HG02588 (cell line): Measurements from ENCODE around the gene FAM107B.
"Not testable (repeated sequence)": the region's sequence is repeated elsewhere in the genome, so short reads cannot be mapped to it uniquely, and the experiment has no call there.

Experiments used
- ATAC-seq: cut with Tn5 transposase; IDR thresholded peaks from one replicate; pipeline ENCODE4 v1.9.1; 2021; ENCODE audit warnings: mild to moderate bottlenecking, moderate library complexity; ENCODE audit not compliant: unreplicated experiment

FAM107B gene

DNA sequence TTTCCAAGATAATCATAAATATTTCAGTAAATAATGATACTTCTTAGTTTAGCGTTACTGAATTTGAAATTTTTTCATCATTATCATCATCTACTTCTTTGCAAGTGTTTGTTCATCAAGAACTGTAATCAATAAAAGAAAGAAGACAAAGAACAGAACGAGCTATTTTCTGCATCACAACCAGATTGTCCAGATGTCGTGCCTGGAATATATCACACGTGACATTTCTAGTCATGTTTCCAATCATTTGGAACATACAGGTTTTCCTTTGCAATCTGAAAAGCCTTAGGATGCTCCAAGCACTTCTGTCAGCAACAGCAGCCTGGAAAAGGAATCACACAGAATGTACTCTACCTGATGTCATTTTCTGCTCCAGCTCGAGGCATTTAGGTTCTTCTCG is 107.4 kb downstream of the FAM107B start:
- ATAC-seq, result no peak

DNA sequence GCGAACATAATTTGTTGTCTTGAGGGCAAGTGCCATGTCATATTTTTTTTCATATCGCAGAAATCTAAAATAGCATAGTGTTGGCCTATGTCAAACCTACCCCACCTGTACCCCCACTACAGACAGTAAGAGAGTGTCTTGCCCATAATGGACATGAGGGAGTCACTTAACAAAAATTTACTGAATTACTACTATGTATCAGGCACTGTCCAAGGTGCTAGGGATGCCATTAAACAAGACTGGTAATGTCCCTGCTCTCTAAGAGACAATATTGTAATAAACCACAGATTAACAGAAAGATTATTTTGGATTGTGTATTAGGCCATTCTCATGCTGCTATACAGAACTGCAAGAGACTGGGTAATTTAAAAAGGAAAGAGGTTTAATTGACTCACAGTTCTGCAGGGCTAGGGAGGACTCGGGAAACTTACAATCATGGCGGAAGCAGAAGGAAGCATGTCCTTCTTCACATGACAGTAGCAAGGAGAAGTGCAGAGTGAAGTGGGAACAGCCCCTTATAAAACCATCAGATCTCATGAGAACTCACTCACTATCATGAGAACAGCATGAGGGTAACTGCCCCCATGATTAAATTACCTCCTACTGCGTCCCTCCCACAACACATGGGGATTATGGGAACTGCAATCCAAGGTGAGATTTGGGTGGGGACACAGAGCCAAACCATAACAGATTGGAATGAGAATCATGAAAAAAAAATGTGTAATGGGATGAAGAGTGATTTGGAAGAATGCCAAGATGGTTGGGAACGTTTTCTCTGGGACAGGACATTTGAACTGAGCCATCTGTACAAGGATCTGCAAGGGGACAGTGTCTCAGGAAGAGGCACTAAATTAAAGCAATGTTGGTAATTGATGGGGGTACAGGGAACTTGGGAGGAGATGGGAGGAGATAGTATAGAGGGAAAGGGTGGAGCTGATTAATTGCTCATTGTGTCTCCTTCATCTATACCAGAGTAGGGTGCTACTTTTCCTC is 108.5 kb downstream of the FAM107B start:
- ATAC-seq, result no peak

DNA sequence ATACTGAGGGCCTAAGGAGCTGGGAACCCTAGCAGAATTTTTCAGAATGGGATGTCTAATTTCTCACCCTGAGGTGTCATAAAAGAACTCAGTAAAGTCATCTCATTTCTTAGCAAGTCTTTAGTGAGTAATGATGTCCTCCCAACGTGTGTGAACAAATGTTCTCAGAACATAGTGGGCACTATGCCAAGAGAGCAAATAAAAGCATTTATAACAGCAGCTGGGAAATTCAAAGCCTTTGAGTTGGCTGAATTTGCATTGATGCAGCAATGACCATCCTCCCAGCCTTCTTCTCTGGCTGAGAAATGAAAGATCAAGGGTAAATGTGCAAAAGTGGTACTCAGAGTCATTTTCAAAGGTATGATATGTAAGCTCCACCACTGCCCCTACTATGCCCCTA is 109.4 kb downstream of the FAM107B start:
- ATAC-seq, result no peak

DNA sequence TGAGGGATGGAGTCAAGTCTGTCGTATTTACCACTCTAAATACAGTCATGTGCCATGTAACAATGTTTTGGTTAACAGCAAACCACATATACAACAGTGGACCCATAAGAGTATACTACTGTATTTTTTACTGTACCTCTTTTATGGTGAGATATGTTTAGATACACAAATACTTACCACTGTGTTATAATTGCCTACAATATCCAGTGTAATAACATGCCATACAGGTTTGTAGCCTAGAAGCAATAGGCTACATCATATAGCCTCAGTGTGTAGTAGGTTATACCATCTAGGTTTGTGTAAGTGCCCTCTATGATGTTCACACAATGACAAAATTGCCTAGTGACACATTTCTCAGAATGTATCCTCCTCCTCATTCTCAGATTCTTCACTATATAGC is 110.4 kb downstream of the FAM107B start:
- no peak for ATAC-seq

DNA sequence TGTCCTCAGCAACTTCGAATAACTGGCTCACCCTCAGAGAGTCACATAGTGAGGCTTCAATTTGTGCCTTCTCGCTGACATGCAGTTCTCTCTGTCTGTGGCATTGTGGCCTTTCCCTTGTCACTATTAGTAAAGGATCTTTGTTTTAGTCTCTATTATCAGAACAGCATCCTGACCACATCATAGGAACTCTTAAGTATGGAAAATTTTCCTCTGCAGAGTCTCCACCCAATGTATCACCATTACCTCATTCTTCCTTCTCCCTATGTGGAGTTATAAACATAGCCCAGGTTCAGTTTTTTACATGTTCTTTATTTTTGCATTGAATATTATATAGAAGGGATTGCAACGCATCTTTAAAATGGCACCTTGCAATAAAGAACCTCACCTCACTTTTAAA is 112.9 kb downstream of the FAM107B start:
- no peak for ATAC-seq

DNA sequence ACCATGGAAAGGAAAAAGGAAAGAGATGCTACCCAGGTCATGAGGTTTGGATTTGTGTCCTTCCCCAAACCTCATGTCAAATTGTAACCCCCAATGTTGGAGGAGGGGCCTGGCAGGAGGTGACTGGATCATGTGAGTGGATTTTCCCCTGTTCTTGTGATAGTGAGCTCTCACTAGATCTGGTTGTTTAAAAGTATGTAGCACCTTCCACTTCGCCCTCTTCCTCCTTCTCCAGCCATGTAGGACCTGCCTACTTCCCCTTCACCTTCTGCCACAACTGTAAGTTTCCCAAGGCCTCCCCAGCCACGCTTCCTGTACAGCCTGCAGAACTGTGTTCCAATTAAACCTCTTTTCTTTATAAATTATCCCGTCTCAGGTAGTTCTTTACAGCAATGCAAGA is 113.9 kb downstream of the FAM107B start:
- ATAC-seq, result no peak

DNA sequence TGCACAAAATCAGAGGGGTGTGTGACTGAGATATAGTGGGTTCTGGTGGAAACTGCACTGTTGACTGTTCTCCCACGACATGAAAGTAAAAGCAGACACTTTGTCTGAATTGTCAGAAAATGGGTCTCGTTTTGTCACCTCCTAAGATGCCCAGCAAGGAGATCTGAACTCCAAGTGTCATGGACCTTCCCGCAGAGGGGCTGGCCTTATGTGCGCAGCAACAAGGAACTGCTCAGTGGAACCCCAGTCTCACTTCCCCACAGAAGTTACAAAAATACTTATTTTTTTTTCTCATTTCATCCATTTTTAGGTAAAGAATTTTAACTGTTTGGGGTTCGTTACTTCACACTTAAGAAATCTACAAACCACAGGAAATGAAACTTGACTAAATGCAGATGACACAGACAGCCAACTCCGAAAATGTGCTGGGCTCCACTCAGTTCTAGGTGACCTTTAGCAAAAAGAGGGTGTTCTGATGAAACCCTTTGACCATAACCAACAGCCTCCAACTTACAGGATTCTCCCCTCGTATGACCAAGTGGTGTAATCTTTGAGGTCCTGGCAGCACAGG is 115.0 kb downstream of the FAM107B start:
- peak; percentile 85 for ATAC-seq

DNA sequence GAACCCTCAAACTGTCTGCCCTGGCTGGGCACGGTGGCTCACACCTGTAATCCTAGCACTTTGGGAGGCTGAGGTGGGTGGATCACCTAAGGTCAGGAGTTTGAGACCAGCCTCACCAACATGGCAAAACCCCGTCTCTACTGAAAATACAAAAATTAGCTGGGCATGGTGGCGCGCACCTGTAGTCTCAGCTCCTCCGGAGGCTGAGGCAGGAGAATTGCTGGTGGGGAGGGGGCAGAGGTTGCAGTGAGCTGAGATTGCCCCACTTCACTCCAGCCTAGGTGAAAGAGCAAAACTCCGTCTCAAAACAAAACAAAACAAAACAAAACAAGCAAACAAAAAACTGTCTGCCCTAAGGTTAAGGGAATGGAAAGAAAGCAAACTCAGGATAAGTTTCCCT is 115.6 kb downstream of the FAM107B start:
- ATAC-seq, result not testable (repeated sequence)

DNA sequence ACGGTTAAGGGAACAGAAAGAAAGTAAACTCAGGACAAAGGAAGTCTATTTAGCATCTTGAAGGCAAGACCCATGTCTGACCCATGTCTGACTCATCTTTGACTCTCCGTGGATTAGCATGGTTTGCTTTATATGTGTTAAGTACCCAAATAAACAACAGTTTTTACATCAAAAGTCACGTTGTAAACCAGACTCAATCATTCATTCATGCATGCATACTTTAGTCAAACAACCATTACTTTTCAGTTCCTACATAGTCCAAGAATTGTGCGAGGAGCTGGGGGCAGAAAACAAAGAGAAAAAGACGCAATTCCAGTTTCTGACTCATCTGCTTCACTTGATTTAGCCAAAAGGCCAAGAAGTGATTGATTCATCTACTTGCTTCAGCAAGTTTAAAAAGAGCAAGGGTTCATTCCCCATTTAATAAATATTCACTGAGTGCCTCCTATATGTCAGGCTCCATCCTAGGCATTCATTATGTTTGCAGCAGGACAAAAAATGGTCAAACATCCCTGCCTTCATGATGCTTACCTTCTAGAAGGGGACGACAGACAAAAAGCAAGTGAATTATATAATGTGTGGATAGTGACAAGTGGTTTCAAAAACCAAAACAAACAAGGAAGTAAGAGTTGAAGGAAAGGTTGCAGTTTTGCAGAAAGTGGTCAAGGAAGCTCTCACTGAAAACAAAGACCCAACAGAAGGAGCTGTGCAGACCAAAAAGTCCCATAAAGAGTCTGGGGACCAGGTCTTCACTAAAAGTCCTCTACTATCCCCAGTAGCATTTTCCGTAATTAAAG is 116.2 kb downstream of the FAM107B start:
- ATAC-seq, result no peak

DNA sequence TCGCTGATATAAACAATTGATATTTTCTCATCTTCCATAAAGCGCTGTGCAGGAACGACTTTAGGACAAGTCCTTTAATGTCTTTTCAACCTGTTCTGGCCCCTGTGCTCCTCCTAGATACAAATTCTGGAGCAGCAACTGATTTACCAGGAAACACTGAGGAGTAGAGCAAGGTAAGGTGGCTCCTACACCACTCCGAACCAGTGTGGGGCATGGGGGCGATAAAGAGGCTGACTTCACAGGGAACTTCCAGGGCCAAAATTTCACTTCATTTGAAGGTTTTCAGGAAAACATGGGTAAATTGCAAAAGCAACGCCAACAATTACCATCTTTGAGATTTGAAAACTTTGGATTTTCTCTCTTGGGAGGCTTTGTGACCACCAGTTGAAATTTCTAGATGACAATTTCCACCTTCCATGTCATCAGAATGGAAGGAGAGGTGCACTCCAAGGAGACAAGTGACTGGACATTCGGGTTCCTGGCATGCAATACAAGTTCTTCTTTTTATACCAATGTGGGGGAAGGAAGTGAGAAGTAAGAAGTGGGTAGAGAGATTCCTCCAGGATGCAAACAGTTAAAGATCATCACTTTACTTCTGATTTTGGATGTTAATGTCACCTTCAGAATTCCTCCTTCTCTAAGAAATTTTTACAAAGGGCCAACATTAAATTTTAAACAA is 118.5 kb downstream of the FAM107B start:
- no peak for ATAC-seq

DNA sequence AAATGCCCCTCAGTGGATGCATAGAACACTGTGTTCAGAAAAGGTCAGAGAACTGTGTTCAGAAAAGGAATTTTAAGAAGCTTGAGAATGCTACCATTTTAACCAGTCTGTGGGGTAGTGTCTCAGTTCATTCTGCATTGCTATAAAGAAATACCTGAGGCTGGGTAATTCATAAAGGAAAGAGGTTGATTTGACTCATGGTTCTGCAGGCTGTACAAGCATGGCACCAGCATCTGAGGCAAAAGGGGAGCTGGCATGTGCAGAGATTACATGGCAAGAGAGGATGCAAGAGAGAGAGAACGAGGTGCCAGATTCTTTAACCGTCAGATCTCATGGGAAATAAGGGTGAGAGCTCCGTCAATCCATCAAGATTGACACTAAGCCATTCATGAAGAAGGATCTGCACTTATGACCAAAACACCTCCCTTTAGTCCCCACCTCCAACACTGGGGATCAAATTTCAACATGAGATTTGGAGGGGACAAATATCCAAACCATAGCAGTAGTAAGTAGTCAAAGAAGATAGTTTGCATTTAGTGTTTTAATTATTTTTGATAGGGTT is 119.8 kb downstream of the FAM107B start:
- no peak for ATAC-seq

DNA sequence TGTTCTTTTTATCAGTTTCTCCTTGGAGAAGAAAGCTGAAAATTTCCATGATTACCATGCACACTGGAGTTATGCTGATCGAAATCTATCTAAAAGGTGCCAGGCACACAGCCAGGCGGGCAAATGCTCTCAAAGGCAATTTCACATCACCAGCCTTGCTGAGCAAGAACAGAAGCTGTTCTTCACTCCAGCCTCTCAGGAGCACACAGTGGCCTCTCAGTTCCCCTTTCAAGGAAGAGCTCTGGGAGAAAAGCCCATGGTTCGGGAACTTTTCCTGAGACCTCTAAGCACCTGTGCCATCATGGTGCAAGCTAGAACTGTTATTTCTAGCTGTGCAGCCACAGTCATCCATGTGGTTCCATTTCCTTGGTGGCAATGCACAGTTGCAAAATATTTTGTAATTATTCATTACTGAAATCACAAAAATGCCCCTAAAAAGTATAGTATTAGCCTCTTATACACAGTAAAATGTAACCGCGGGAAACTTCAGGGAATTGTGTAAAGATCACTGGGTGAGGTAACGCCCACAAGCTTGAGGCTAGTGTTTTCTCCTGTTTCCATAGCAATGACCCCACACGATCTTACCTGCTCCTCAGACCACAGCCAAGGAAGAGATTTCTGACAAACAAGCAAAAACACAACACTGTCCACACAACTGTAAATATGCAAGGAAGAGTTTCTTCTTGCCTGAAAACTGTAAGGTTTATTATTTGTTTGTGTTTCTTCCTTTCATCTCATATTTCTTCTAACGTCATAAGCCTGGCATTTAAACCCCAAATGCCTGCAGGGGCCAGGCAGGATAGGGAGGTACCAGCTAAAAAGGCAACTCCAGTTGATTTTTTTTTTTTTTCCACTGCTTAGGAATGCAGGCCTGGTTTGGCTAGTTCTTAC is 121.2 kb downstream of the FAM107B start:
- ATAC-seq, result no peak

DNA sequence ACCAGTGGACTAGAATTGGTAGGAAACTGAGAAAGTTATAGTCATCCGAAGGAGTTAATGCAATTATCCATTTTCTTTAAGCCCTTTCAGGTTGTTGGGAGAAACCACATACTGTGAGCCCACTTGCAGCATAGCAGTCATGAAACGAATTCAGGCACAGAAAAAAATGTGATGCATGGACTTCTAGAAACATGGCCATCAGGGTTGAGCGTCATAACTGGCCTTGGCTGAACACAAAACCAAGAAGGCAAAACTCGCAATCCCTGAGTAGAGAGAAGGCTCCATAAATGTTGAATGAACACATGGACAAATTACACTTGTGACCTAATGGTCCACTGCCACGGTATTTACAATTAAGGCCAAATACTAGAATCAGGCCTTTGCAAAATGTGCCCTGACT is 121.9 kb downstream of the FAM107B start:
- no peak for ATAC-seq

DNA sequence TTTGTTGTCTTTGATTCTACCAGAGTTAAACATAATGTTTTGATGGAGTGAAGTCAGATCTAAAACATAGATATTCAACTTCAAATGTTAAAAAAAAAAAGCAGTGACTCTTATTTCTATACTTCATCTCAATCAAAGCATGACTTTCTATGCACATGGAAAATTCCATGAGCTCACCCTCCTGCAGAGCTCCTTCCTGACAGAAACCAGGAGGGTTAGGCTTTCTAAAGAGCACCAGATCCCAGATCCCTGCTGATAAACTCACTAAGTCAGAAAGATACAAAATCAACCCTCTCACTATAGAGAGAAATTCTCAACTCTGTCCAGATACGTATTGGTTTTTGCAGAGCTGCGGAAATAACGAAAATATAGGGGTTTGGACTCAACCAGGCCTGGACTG is 122.6 kb downstream of the FAM107B start:
- ATAC-seq, result no peak

DNA sequence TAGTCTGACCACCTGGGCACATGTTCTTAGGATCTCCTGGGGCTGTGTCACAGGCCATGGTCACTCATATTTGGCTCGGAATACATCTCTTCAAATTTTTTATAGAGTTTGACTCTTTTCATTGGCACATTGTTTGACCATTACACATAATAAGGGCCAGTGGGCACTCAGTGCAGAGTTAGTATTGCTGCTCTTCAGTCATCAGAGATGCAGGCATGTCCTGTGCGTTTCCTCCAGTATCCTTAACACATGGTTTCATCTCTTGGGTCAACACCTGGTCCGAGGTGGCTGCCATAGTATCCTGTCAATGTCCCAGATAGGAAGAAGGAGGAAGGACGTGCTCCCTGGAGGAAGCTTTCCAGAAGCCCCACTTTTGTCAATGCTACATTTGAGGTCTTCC is 125.0 kb downstream of the FAM107B start:
- no peak for ATAC-seq

DNA sequence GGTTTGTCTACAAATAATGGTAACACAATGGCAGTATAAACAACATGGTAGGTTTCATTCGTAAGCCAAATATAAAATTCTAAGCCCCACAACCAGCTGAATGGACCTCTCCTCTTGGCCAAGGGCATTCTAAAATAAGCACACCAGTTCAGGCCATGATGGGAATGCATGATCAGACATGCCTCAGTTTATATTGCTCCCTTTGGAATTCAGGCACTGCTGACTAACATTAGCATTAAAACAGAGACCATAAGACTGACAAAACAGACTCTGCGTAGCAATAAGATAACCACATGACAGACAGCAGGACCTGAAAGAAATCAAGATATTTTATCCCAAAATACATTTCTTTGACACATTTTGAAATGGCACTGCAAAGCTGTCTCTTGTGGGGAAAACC is 125.8 kb downstream of the FAM107B start:
- no peak for ATAC-seq

DNA sequence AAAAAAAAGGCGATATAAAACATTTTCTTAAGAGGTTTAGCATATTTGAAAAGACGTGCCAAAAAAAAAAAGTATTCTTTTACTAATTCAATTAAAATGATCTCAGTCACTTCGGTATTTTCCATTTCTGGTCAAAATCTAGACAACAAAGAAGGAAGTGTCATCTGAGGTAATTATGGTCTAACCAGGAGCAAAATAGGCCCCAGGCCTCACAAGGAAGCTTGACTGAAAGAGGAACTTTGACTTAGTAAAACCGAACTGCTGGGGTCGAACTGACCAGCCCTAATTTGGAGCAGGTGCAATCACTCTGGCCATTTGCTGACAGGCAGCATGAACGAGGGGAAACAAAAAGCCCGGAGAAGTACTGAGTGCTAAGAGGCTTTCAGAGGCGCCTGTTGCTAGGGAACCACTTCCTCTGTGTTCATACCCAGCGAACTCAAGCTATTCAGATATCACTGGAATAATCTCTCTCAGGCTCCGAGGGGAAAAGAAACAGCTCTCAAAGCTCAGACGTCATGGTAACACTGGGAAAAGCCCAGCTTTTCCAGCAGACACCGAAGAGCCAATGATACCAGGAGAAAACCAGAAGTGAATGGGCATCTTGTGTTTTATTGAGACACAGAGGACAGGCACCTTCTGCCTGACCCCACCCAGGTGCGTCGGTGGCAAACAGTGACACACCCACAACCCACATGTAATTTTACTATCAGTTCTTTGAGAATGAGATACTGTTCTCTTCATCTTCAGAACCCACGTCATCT is 126.5 kb downstream of the FAM107B start:
- peak; percentile 92 for ATAC-seq

DNA sequence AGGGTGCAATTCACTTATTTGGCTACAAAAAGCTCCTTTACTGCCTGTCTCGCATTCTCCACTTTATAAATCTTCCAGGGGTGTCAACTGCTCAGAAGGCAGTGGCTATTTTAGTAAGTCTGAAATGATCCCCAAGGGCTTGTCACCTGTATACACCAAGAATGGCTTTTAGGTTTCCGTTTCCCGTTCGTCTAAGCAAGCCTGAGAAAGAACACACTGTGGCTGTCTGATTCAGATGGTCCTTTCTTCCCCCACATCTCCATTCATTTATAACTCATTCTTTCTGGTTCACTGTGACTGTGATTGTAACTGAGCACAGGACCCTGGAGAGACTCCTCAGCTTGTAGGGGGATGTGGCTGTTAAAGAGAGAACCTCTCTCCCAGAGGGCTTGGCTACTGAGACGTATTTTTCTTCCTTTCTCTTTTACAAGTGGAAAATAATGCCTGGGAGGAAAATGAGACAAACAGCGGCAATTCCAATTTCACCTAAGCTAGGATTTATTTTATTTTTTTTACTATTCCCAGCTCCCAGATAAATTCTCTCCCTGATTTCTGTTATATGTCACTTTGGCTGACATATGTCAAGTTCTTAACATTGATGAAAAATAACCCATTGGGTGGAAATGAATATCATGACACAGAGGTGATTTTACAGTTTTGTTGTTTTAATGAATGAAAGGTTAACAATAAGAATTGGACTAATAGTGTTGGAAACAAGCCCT is 129.3 kb downstream of the FAM107B start:
- ATAC-seq, result peak; percentile 26
